ENCODE measurements around the gene TUBGCP3. TPM values are rescaled to one million over a fixed set of nuclear protein-coding genes. Genes with fewer than 3 reads are reported as not detected.

Gene TUBGCP3
- total RNA-seq, 1 donor from 2014 or later = 36.6 TPM

GRCh38 chr13:112451512-112452379, 136.2 kb downstream of the TUBGCP3 start:
- Mint-ChIP-seq H3K4me3 (ENCODE audit: unreplicated experiment) (no peak overlapping the region), H3K27ac (ENCODE audit: unreplicated experiment) (no peak overlapping the region), H3K36me3 (ENCODE audit: unreplicated experiment) (peaks cover 4% of the 10 kb centered on the region), H3K4me1 (ENCODE audit: low read depth, unreplicated experiment) (peaks cover 7% of the 10 kb centered on the region), H3K27me3 (ENCODE audit: unreplicated experiment) (peaks cover 6% of the 10 kb centered on the region), H3K9me3 (ENCODE audit: unreplicated experiment) (peaks cover 10% of the 10 kb centered on the region)
- TF ChIP-seq CTCF (IDR thresholded peaks at IDR 0.05; ENCODE audit: partially characterized antibody, unreplicated experiment) = no peak
- DNase-seq = no peak

- TF ChIP-seq CTCF (IDR thresholded peaks at IDR 0.05; ENCODE audit: partially characterized antibody, unreplicated experiment) = no peak
- H3K4me1 Mint-ChIP-seq (ENCODE audit: low read depth, unreplicated experiment) = peaks cover 7% of the 10 kb centered on the region
- no peaks in the 10 kb centered on the region for H3K36me3 Mint-ChIP-seq (ENCODE audit: unreplicated experiment)
- H3K27me3 Mint-ChIP-seq (ENCODE audit: unreplicated experiment) = peaks cover 6% of the 10 kb centered on the region
- no peak overlapping the region for H3K4me3 Mint-ChIP-seq (ENCODE audit: unreplicated experiment)
- no peak overlapping the region for H3K27ac Mint-ChIP-seq (ENCODE audit: unreplicated experiment)
- H3K9me3 Mint-ChIP-seq (ENCODE audit: unreplicated experiment) = peaks cover 10% of the 10 kb centered on the region
- DNase-seq = no peak
Measured at GRCh38 chr13:112450904-112451240, 137.1 kb downstream of the TUBGCP3 start.

GRCh38 chr13:112450118-112450903, 137.6 kb downstream of the TUBGCP3 start:
- DNase-seq = no peak
- Mint-ChIP-seq H3K36me3 (ENCODE audit: unreplicated experiment) (no peaks in the 10 kb centered on the region), H3K9me3 (ENCODE audit: unreplicated experiment) (peaks cover 10% of the 10 kb centered on the region), H3K27ac (ENCODE audit: unreplicated experiment) (peak overlapping the region; percentile 43), H3K27me3 (ENCODE audit: unreplicated experiment) (peaks cover 6% of the 10 kb centered on the region), H3K4me3 (ENCODE audit: unreplicated experiment) (no peak overlapping the region), H3K4me1 (ENCODE audit: low read depth, unreplicated experiment) (peaks cover 7% of the 10 kb centered on the region)
- no peak for TF ChIP-seq CTCF (IDR thresholded peaks at IDR 0.05; ENCODE audit: partially characterized antibody, unreplicated experiment)

- Mint-ChIP-seq H3K4me3 (ENCODE audit: unreplicated experiment) (no peak overlapping the region), H3K9me3 (ENCODE audit: unreplicated experiment) (peaks cover 8% of the 10 kb centered on the region), H3K27ac (ENCODE audit: unreplicated experiment) (no peak overlapping the region), H3K4me1 (ENCODE audit: low read depth, unreplicated experiment) (peaks cover 7% of the 10 kb centered on the region), H3K36me3 (ENCODE audit: unreplicated experiment) (no peaks in the 10 kb centered on the region), H3K27me3 (ENCODE audit: unreplicated experiment) (peaks cover 6% of the 10 kb centered on the region)
- no peak for TF ChIP-seq CTCF (IDR thresholded peaks at IDR 0.05; ENCODE audit: partially characterized antibody, unreplicated experiment)
- no peak for DNase-seq
Measured at GRCh38 chr13:112449545-112449930, 138.4 kb downstream of the TUBGCP3 start.
